ENCODE results near the gene LIFR.

- no peak for TF ChIP-seq CTCF (conservative IDR thresholded peaks at IDR 0.05 in 1 of 2, IDR thresholded peaks at IDR 0.05 in 1 of 2; ENCODE audit: low read depth in 1 of 2, low read length in 2 of 2)
- TF ChIP-seq EZH2 (IDR thresholded peaks at IDR 0.05; ENCODE audit: low read length, missing control alignments): no peak
Measured at GRCh38 chr5:38533286-38534155, 22.9 kb downstream of the LIFR start.
